NCI-H2029 (cell line): Measurements from ENCODE around the gene ARHGAP26.
A peak's percentile ranks its signal among the peaks of the same experiment; 100 is the strongest.
"Not testable (repeated sequence)": the region's sequence is repeated elsewhere in the genome, so short reads cannot be mapped to it uniquely, and the experiment has no call there.

ENCODE experiments used
- DNase-seq: peaks from one replicate; lab custom pipeline; 2025; lab: John Stamatoyannopoulos, UW

ARHGAP26 gene

DNA sequence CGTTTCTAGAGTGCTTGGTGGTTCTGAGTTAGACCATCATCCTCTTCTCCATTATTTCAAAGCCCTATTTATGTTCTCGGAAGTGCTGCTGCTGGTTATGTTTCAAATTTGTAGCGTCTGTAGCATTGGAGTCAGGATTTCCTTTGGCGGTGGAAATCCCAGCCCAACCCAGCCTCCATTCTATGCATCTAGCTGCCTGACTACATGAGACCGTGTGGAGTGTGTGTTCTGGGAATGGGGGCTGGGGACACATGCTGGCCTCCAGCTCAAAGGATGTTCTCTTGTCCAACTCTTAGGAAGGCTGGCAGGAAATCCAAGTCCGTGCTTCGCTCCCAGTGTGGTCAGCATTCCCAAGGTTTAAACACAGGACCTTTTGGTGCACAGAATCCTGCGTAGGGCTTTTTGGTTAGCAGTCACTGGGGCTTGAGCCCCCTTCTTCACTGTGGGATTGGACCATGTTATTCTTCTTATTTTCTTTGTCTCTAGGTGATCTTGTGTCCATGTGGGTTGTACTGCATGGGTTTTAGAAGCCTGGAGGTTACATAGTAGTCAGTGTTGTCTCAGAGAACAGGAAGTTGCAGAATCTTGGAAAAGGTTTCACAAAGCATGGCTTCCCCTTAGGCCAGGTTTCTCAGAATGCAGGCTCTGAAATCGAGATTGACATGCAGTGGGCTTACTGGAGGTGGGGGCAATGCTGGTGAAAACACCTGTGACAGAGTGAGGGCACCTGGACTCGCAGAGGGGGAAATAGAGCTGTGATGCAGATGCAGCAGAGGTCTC lies 132.2 kb downstream of the ARHGAP26 start:
- DNase-seq = no peak

DNA sequence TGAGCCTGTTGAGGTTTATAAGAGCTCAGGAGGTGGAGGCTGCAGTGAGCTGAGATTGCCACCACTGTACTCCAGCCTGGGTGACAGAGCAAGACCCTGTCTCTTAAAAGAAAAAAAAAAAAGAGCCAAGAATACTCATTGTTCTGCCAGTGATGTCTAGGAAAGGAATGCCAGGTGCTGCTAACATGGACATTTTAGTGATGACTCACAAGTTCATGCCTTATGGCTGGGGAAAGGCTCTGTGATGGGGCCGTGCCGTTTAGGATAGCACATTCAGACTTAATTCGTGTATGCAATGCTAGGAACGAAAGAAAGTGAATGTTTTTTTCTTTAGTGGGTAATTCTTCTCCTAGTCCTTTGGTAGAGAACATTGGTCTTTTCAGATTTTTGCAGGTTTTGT lies 134.2 kb downstream of the ARHGAP26 start:
- no peak for DNase-seq

- no peak for DNase-seq
These were observed 135.2 kb downstream of the ARHGAP26 start for GRCh38 chr5:142905348-142905747.

GRCh38 chr5:142906863-142907671 lies 136.9 kb downstream of the ARHGAP26 start:
- DNase-seq = no peak

- no peak for DNase-seq
These were observed 138.5 kb downstream of the ARHGAP26 start for GRCh38 chr5:142908659-142909058.

GRCh38 chr5:142910128-142910527 lies 140.0 kb downstream of the ARHGAP26 start:
- no peak for DNase-seq

- no peak for DNase-seq
These were observed 141.0 kb downstream of the ARHGAP26 start for GRCh38 chr5:142911170-142911569.

DNA sequence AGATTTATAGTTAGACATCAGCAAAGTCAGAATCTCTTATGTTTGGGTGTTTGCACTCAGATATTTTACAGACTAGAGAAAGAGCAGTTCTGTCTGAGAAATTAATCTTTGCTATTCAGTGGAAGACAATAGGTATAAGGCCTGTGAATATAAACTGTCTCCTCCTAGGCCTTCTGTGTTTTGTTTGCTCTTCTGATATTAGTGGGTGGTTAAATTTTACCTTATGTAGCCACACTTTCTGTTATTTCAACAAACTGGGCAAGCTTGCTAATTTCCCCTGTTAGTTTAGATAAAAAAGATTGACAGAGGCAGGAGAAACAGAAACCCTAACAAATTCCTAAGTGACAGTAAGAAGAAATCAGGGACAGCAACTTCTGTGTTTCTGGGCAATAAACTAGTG lies 141.6 kb downstream of the ARHGAP26 start:
- no peak for DNase-seq

DNA sequence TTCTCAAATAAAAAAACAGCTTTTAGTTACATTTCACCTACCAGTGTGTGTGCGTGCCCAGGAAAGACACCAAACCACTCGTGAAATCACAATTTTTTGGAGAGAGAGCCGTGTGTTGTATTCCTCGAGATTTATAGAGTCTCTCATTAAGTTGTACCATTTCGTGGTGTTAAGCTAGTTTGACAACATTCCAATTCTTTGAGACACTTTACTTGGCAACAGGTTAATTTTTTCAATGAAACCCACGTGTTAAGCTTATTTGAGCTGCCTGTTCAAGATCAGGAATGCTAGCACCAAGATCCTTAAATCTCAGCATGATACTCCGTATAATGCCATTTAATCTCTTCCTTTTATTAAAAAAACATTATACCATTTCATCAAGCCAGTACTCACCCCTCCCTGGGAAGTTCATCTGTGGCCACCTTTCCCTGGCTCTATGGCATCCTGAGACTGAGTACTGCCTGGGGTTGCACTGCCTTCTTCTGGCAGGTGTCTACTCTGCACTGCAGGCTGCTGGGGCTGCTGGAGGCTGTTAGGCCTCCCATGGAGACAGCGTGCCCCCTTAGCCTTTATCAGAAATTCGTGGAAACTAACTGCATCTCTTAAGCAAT lies 143.7 kb downstream of the ARHGAP26 start:
- DNase-seq = no peak

GRCh38 chr5:142915038-142915437 lies 144.9 kb downstream of the ARHGAP26 start:
- no peak for DNase-seq

- DNase-seq = peak; percentile 9
These were observed 145.7 kb downstream of the ARHGAP26 start for GRCh38 chr5:142915813-142916424.

DNA sequence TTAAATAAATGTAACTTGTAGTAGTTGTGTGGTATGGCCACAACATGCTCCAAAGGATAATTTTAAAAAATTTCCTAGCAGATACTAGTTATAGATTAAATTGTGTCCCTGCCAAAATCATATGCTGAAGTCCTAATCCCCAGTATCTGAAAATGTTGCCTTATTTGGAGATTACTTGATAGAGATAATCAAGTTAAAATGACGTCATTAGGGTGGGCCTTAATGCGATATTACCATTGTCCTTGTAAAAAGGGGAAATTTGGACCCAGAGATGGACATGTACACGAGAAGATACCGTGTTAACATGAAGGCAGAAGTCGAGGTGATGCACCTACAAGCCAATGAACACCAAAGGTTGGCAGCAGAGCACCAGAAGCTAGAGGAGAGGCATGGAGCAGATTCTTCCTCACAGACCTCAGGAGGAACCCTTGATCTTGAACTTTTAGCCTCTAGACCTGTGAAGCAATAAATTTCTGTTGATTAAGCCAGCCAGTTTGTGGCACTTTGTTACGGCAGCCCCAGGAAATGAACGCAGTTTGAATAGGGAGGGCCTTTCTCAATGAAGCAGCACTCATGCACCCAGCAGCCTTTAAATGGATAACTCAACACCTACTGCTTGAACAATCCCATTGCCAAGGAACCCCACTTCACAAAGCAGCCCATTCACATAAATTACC lies 148.9 kb downstream of the ARHGAP26 start:
- DNase-seq = no peak

- no peak for DNase-seq
These were observed 150.9 kb downstream of the ARHGAP26 start for GRCh38 chr5:142920849-142921612.

- peak; percentile 56 for DNase-seq
These were observed 152.2 kb downstream of the ARHGAP26 start for GRCh38 chr5:142922223-142922952.

- no peak for DNase-seq
These were observed 154.1 kb downstream of the ARHGAP26 start for GRCh38 chr5:142924135-142924883.

DNA sequence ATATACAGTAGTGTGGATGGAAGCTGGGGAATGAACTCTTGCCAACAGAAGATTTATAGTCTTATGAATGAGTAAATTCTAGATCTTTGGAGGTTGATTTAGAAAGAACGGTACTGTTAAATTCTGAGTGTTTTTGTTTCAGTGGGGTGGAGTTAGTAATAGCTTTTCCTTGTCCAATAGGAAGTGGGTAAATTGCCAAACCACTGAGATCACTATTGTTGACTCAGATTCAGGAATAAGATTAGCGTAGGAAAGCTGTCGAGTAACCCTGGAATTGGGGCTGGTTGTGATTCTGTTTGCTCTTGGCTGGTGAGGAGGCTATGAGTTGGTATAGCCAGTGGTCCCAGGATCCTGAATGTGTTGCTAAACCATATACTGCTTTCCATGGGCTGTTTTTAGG lies 155.6 kb downstream of the ARHGAP26 start:
- DNase-seq = no peak

GRCh38 chr5:142926549-142926948 lies 156.4 kb downstream of the ARHGAP26 start:
- no peak for DNase-seq

DNA sequence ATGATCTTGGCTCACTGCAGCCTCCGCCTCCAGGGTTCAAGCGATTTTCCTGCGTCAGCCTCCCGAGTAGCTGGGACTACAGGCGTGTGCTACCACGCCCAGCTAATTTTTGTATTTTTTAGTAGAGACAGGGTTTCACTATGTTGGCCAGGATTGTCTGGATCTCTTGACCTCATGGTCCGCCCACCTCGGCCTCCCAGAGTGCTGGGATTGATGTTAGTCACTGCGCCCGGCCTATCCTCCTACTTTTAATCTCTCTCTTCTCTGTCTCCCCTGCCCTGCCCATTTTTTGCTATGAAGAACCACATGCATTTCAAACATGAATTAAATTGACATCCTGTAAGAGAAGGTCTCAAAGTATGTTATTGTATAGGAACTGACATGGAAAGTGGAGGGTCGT lies 158.8 kb downstream of the ARHGAP26 start:
- not testable (repeated sequence) for DNase-seq

- no peak for DNase-seq
These were observed 159.4 kb downstream of the ARHGAP26 start for GRCh38 chr5:142929587-142929986.
